DND-41 (cell line): ENCODE measurements around the gene USP26.

Experiments used
- ATAC-seq: fragments of 200-7000 bp; cut with Tn5 transposase; 3 replicates; pipeline ENCODE4 v1.9.1; 2021; ENCODE audit warnings: low read depth; ENCODE audit not compliant: insufficient read depth
- DNase-seq: peaks from one replicate; pipeline ENCODE4 v3.0.0-alpha.2; 2020
- H2AFZ ChIP-seq: 2 replicates; pipeline ENCODE4 v1.6.0; 2012; ENCODE audit warnings: low read depth, low read length
- H3K27ac ChIP-seq: 2 replicates; pipeline ENCODE4 v1.5.1; 2012; ENCODE audit warnings: low read length, inconsistent platforms
- H3K27me3 ChIP-seq: fragments of 200-600 bp; sonication (generic); 2 replicates; pipeline ENCODE4 v1.6.0; 2012; ENCODE audit warnings: low read length, mild to moderate bottlenecking, inconsistent platforms; ENCODE audit not compliant: insufficient read depth, poor library complexity
- H3K36me3 ChIP-seq: 2 replicates; pipeline ENCODE4 v1.5.1; 2012; ENCODE audit warnings: low read length, inconsistent platforms; ENCODE audit not compliant: insufficient read depth
- H3K4me1 ChIP-seq: 2 replicates; pipeline ENCODE4 v1.5.1; 2012; ENCODE audit warnings: mild to moderate bottlenecking, low read length; ENCODE audit not compliant: insufficient read depth
- H3K4me2 ChIP-seq: 2 replicates; pipeline ENCODE4 v1.6.0; 2012; ENCODE audit warnings: mild to moderate bottlenecking, moderate library complexity, low read length, inconsistent platforms; ENCODE audit not compliant: insufficient read depth
- H3K4me3 ChIP-seq, 2 experiments: fragments of 200-600 bp in 1 of 2; shearing (Covaris generic) in 1 of 2; 2 replicates each; pipeline ENCODE4 v1.5.1; 2012 to 2016; ENCODE audit warnings: inconsistent platforms in 2 of 2, low read length in 2 of 2, mild to moderate bottlenecking in 2 of 2, low read depth in 1 of 2, moderate library complexity in 1 of 2
- H3K79me2 ChIP-seq: 2 replicates; pipeline ENCODE4 v1.6.0; 2012; ENCODE audit warnings: low read length, inconsistent platforms; ENCODE audit not compliant: insufficient read depth
- H3K9ac ChIP-seq: 2 replicates; pipeline ENCODE4 v1.6.0; 2012; ENCODE audit warnings: low read depth, mild to moderate bottlenecking, inconsistent platforms, low read length, moderate library complexity
- H3K9me3 ChIP-seq: 2 replicates; pipeline ENCODE4 v1.5.1; 2012; ENCODE audit warnings: low read length, moderate library complexity, mild to moderate bottlenecking, inconsistent platforms; ENCODE audit not compliant: insufficient read depth, severe bottlenecking
- H4K20me1 ChIP-seq: 2 replicates; pipeline ENCODE4 v1.6.0; 2012; ENCODE audit warnings: low read length; ENCODE audit not compliant: insufficient read depth
- CTCF ChIP-seq: IDR thresholded peaks from 2 replicates; pipeline ENCODE4 v1.5.1; 2012; ENCODE audit warnings: borderline replicate concordance, low read length, moderate library complexity, mild to moderate bottlenecking; ENCODE audit not compliant: poor library complexity, severe bottlenecking; ENCODE audit errors: extremely low read depth
- EZH2 ChIP-seq: IDR thresholded peaks from 3 replicates; pipeline ENCODE4 v1.6.1; 2012; ENCODE audit warnings: borderline replicate concordance, low read depth, mild to moderate bottlenecking, moderate library complexity, low read length, inconsistent platforms; ENCODE audit not compliant: severe bottlenecking

Gene USP26

GRCh38 chrX:132999209-132999608, 97.7 kb downstream of the USP26 start:
- Histone ChIP-seq H3K4me2 (no peak overlapping the region), H3K27ac (no peak overlapping the region)
- ATAC-seq, result no peak

GRCh38 chrX:132990835-132991234, 106.1 kb downstream of the USP26 start:
- Histone ChIP-seq H3K36me3 (no peaks in the 10 kb centered on the region), H3K79me2 (no peaks in the 10 kb centered on the region), H3K27me3 (no peaks in the 10 kb centered on the region), H3K9ac (no peak overlapping the region), H3K9me3 (no peaks in the 10 kb centered on the region), H2AFZ (no peak overlapping the region), H3K4me3 (no peak overlapping the region), H4K20me1 (no peaks in the 10 kb centered on the region), H3K4me1 (no peaks in the 10 kb centered on the region), H3K4me2 (no peak overlapping the region), H3K27ac (no peak overlapping the region)
- no peak for DNase-seq
- no peak for TF ChIP-seq CTCF
- no peak for TF ChIP-seq EZH2
- no peak for ATAC-seq

More at GRCh38 chrX:132999209-132999608, 97.7 kb downstream of the USP26 start:
- Histone ChIP-seq H4K20me1 (no peaks in the 10 kb centered on the region), H3K9me3 (no peaks in the 10 kb centered on the region), H3K4me1 (no peaks in the 10 kb centered on the region), H3K79me2 (no peaks in the 10 kb centered on the region), H2AFZ (no peak overlapping the region), H3K9ac (no peak overlapping the region), H3K4me3 (no peak overlapping the region), H3K36me3 (no peaks in the 10 kb centered on the region), H3K27me3 (no peaks in the 10 kb centered on the region)
- TF ChIP-seq CTCF, result no peak
- DNase-seq, result no peak

- Histone ChIP-seq H3K4me2 (no peak overlapping the region), H4K20me1 (no peaks in the 10 kb centered on the region), H3K27ac (no peak overlapping the region), H3K27me3 (no peaks in the 10 kb centered on the region), H3K79me2 (no peaks in the 10 kb centered on the region), H3K4me3 (no peak overlapping the region), H2AFZ (no peak overlapping the region), H3K9ac (no peak overlapping the region), H3K4me1 (no peaks in the 10 kb centered on the region), H3K36me3 (no peaks in the 10 kb centered on the region), H3K9me3 (no peaks in the 10 kb centered on the region)
- no peak for DNase-seq
- TF ChIP-seq EZH2 (no peak), CTCF (no peak)
- no peak for ATAC-seq
Observed at GRCh38 chrX:132986556-132986955, 110.4 kb downstream of the USP26 start.

- no peak overlapping the region for H3K9ac ChIP-seq
- H3K27me3 ChIP-seq, result no peaks in the 10 kb centered on the region
- no peak overlapping the region for H3K27ac ChIP-seq
- H3K36me3 ChIP-seq, result no peaks in the 10 kb centered on the region
- no peak overlapping the region for H3K4me2 ChIP-seq
- H4K20me1 ChIP-seq, result no peaks in the 10 kb centered on the region
- no peaks in the 10 kb centered on the region for H3K79me2 ChIP-seq
- H2AFZ ChIP-seq, result no peak overlapping the region
- no peaks in the 10 kb centered on the region for H3K4me1 ChIP-seq
- TF ChIP-seq CTCF, result no peak
- no peak for TF ChIP-seq EZH2
- ATAC-seq, result no peak
- DNase-seq, result no peak
- H3K9me3 ChIP-seq, result no peaks in the 10 kb centered on the region
- H3K4me3 ChIP-seq, result no peak overlapping the region
Observed at GRCh38 chrX:132984058-132984650, 112.8 kb downstream of the USP26 start.
